Pancreas (tissue), 10 donors: ENCODE measurements around the gene HSDL1. TPM values are rescaled to one million over a fixed set of nuclear protein-coding genes. Genes with fewer than 3 reads are reported as not detected.
"Not testable (repeated sequence)": the region's sequence is repeated elsewhere in the genome, so short reads cannot be mapped to it uniquely, and the experiment has no call there.

Experiments
- ATAC-seq, 4 donors: fragments of 200-7000 bp; cut with Tn5 transposase; one replicate each; pipeline versions ENCODE4 v1.8.0 to v1.9.1; 2020; ENCODE audit warnings: mild to moderate bottlenecking in 4 of 4, moderate library complexity in 4 of 4
- DNase-seq, 6 donors: peaks; one replicate each; pipeline ENCODE4 v3.0.0-alpha.2; 2020
- FAIRE-seq: peaks from 2 replicates; lab custom pipeline; 2012; peaks lifted over from hg19 to GRCh38; lab: Jason Lieb, UNC
- H3K27ac ChIP-seq, 4 donors: fragments of 200-600 bp; sonication (generic); 1 replicate in 3 of 4; 2 replicates in 1 of 4; pipeline versions ENCODE4 v1.5.0 to v1.8.0; 2020
- H3K27me3 ChIP-seq, 4 donors: fragments of 200-600 bp; one replicate each; pipeline ENCODE4 v1.8.0; 2021
- H3K36me3 ChIP-seq, 3 donors: fragments of 200-600 bp; sonication (generic) in 1 of 3; one replicate each; pipeline versions ENCODE4 v1.5.0 to v1.8.0; 2020 to 2021
- H3K4me1 ChIP-seq, 3 donors: fragments of 200-600 bp; one replicate each; pipeline ENCODE4 v1.8.0; 2021
- H3K4me3 ChIP-seq, 4 donors: fragments of 200-600 bp; sonication (generic) in 2 of 4; one replicate each; pipeline versions ENCODE4 v1.5.0 to v1.8.0; 2020 to 2021
- H3K9me3 ChIP-seq, 4 donors: fragments of 200-600 bp; one replicate each; pipeline ENCODE4 v1.8.0; 2021
- WGBS, 2 donors: extraction: QIAGEN DNeasy Blood & Tissue Kit; methylation state at CpG; one replicate each; pipeline ENCODE4 v1.1.7; 2013; 5-methylcytosine and 5-hydroxymethylcytosine counted together
- intact Hi-C, 3 donors: fragments of 100-400 bp; cut with DNase I; formaldehyde crosslinking; loops; one replicate each; pipeline versions ENCODE4 v1.11.1 to v1.14.2; 2022
- polyA plus RNA-seq, 2 donors: library from polyadenylated mRNA; stranded (reverse); fragments of 200-250 nt; gene quantifications; one replicate each; pipeline ENCODE4 v1.2.3, GENCODE V29; 2013
- total RNA-seq, 6 donors: library from RNA; stranded (reverse); fragmentation: NEBNext Ultra II Directional in 4 of 6; extraction: Animal tissue kit (Norgen Biotek cat#: 25700) in 4 of 6; gene quantifications; one replicate each; pipeline versions ENCODE4 v1.2.1 to v1.2.4, GENCODE V29; 2021 to 2023
- TF ChIP-seq, protein P1 (sequence below), 4 donors: fragments of 200-600 bp; sonication (generic) in 3 of 4; IDR thresholded peaks; one replicate each; pipeline versions ENCODE4 v1.5.0 to v1.8.0; 2021; ENCODE audit warnings: antibody characterized with exemption in 4 of 4
- donor health status: healthy with polysubstance abuse.
- donor health status: DM: no; HTN: no; CAD: no; lungs with moderate emphysema.
- donor health status: DM: no; HTN: no; CAD: no.
- donor health status: control.
- donor health status: control.
- donor health status: Bipolar disorder and iron deficiency.
- donor health status: DM: yes; HTN: yes; CAD: no.
- donor health status: DM: no; HTN: no; CAD: no.
- donor health status: DM: no; HTN: no; CAD: no.
- donor health status: DM: yes; HTN: yes; CAD: no.

HSDL1 gene
- total and polyA plus RNA-seq, 8 donors: 4.2 to 14.5 (median 7.1) TPM

GRCh38 chr16:84117494-84117843 lies 27.5 kb downstream of the HSDL1 start:
- WGBS, 2 donors: 8 to 13% methylated on average over 12 of the region's 12 CpGs
- ATAC-seq (peak in 3 of 4 donors; percentile 5 to 13 (median 10)), FAIRE-seq (no peak), DNase-seq (no peak)
- Histone ChIP-seq H3K4me1 (peaks cover 0 to 14% (median 6%) of the 10 kb centered on the region in 3 donors), H3K36me3 (no peaks in the 10 kb centered on the region), H3K9me3 (no peaks in the 10 kb centered on the region), H3K27ac (peak overlapping the region in 3 of 4 donors; percentile 84 to 89 (median 88)), H3K27me3 (no peaks in the 10 kb centered on the region), H3K4me3 (peak overlapping the region; percentile 68 to 100 (median 80))
- TF ChIP-seq, protein P1, sequence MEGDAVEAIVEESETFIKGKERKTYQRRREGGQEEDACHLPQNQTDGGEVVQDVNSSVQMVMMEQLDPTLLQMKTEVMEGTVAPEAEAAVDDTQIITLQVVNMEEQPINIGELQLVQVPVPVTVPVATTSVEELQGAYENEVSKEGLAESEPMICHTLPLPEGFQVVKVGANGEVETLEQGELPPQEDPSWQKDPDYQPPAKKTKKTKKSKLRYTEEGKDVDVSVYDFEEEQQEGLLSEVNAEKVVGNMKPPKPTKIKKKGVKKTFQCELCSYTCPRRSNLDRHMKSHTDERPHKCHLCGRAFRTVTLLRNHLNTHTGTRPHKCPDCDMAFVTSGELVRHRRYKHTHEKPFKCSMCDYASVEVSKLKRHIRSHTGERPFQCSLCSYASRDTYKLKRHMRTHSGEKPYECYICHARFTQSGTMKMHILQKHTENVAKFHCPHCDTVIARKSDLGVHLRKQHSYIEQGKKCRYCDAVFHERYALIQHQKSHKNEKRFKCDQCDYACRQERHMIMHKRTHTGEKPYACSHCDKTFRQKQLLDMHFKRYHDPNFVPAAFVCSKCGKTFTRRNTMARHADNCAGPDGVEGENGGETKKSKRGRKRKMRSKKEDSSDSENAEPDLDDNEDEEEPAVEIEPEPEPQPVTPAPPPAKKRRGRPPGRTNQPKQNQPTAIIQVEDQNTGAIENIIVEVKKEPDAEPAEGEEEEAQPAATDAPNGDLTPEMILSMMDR (IDR thresholded peaks at IDR 0.05): no peak
- intact Hi-C loops: no loop called here

DNA sequence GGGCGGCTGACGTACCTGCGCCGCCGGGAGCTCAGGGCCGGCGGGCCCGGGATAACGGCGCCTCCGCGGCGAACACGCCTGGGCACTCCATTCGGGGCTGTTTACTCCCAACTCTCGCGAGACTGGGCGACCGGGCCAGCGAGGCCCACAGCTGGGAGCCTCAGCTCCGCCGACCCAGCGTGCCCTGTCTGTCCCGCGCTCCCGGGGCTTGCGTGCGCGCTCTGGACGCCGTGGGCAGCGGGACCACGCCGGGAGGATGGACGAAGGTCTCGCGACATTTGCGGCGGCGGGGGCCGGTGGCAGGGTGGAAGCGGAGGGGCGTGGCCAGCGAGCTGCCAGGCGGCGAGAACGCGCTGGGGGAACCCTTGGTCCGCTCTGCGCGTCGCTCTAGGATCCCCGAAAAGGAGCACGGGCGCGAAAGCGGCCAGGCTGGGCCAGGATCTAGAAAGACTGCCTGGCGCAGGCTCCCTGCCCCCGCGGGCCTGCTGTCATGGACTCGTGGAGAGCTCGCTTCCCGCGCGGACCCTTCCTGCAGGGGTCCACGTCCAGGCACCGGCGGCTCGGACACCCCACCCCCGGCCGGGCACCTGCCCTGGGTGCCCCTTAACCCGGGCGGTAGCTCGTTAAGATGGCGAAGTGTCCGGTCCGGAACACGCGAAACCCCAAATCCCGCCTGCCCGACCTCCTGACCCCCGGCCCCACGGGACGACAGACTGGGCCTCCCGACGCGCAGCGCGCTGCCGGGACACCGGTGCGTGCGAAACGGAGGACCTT lies 28.1 kb downstream of the HSDL1 start, which contains the start of gene MBTPS1:
Gene MBTPS1, minus strand, starts transcription at position 223 of the 774 bp plus-strand sequence. CDS start 15,159 bp downstream, outside the sequence.
- intact Hi-C loops: no loop called here
- ATAC-seq (peak; percentile 96 to 99 (median 98)), DNase-seq (peak; percentile 98 to 100 (median 98)), FAIRE-seq (no peak)
- Histone ChIP-seq H3K9me3 (no peaks in the 10 kb centered on the region), H3K27ac (peak within 1 kb of the TSS; percentile 84 to 89 (median 88)), H3K27me3 (no peaks in the 10 kb centered on the region), H3K36me3 (no peaks in the 10 kb centered on the region), H3K4me1 (peaks cover 0 to 14% (median 6%) of the 10 kb centered on the region in 3 donors), H3K4me3 (peak within 1 kb of the TSS; percentile 68 to 100 (median 80))
- WGBS, 2 donors: 0 to 1% methylated on average over 85 to 94 of the region's 94 CpGs
- TF ChIP-seq, protein P1 (IDR thresholded peaks at IDR 0.05): no peak

- Histone ChIP-seq H3K4me3 (peak overlapping the region; percentile 68 to 100 (median 80)), H3K27ac (peak overlapping the region; percentile 84 to 89 (median 88)), H3K9me3 (no peaks in the 10 kb centered on the region), H3K27me3 (no peaks in the 10 kb centered on the region), H3K4me1 (peaks cover 0 to 14% (median 6%) of the 10 kb centered on the region in 3 donors), H3K36me3 (no peaks in the 10 kb centered on the region)
- TF ChIP-seq, protein P1 (IDR thresholded peaks at IDR 0.05): peak in 3 of 4 donors; percentile 14 to 21 (median 18)
- DNase-seq (peak in 2 of 6 donors; percentile 53), ATAC-seq (peak; percentile 30 to 60 (median 38)), FAIRE-seq (no peak)
- intact Hi-C loops: no loop called here
- WGBS, 2 donors: 1% methylated on average over 53 to 57 of the region's 57 CpGs
Observed at GRCh38 chr16:84115919-84116719, 28.9 kb downstream of the HSDL1 start.

DNA sequence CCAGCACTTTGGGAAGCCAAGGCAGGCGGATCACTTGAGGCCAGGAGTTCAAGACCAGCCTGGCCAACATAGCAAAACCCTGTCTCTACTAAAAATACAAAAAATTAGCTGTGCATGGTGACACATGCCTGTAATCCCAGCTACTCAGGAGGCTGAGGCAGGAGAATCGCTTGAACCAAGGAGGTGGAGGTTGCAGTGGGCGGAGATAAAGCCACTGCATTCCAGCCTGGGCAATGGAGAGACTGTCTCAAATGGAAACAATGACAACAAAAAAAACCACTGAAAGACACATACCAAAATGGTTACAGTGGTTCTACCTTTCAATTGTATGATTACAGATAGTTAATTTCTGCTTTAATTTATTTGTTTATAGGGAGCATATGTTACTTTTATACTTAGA lies 33.0 kb downstream of the HSDL1 start:
- H3K36me3 ChIP-seq, ATAC-seq, DNase-seq, FAIRE-seq, H3K27me3 ChIP-seq, intact Hi-C loops, H3K27ac ChIP-seq, H3K9me3 ChIP-seq, H3K4me3 ChIP-seq: not testable (repeated sequence)
- 92 to 97% methylated on average over 3 of the region's 3 CpGs for WGBS, 2 donors
- peaks cover 0 to 13% (median 6%) of the 10 kb centered on the region in 3 donors for H3K4me1 ChIP-seq

DNA sequence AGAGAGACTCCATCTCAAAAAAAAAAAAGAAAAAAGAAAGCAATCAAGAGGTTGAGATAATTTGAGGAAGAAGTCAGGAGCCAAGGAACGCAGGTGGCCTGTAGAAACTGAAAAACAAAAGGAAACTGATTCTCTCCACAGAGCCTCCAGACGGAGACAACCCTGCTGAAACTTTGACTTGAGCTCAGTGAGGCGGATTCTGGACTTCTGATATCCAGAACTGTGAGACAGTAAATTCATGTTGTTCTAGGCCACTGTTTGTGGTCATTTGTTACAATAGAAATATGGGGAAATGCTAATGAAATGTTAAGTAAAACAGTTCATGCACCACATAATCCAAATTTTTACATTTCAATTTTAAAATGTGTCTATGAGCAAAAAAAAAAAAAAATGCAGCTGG lies 33.5 kb downstream of the HSDL1 start:
- peaks cover 0 to 13% (median 6%) of the 10 kb centered on the region in 3 donors for H3K4me1 ChIP-seq
- no peak overlapping the region for H3K27ac ChIP-seq
- no peaks in the 10 kb centered on the region for H3K9me3 ChIP-seq
- H3K4me3 ChIP-seq: no peak overlapping the region
- TF ChIP-seq, protein P1 (IDR thresholded peaks at IDR 0.05): no peak
- H3K36me3 ChIP-seq: peaks cover 0 to 4% (median 0%) of the 10 kb centered on the region in 3 donors
- FAIRE-seq (no peak), ATAC-seq (no peak), DNase-seq (no peak)
- intact Hi-C loops: no loop called here
- H3K27me3 ChIP-seq: no peaks in the 10 kb centered on the region
- 77 to 89% methylated on average over 3 of the region's 3 CpGs for WGBS, 2 donors
